Spleen (tissue), 7 donors: ENCODE measurements around the gene DUSP28.

Experiments used
- POLR2A ChIP-seq, 3 donors: fragments of 450-650 bp; IDR thresholded peaks; one replicate each; pipeline ENCODE4 v1.5.1; 2017; ENCODE audit warnings: antibody characterized with exemption in 3 of 3, mild to moderate bottlenecking in 1 of 3
- TF ChIP-seq, protein P1 (sequence below), 11 experiments: fragments of 200-600 bp in 7 of 11; fragments of 450-650 bp in 4 of 11; sonication (generic) in 4 of 11; IDR thresholded peaks in 8 of 11; conservative IDR thresholded peaks in 3 of 11; 1 replicate in 7 of 11; 2 replicates in 4 of 11; pipeline versions ENCODE4 v1.4.0 to v1.8.0; 2016 to 2021; ENCODE audit warnings: antibody characterized with exemption in 11 of 11, inconsistent platforms in 4 of 11, mild to moderate bottlenecking in 1 of 11
- donor health status: DM: no; HTN: no; CAD: no; lungs with moderate emphysema.
- donor health status: DM: no; HTN: no; CAD: no.
- donor health status: DM: no; HTN: no; CAD: no.

DNA sequence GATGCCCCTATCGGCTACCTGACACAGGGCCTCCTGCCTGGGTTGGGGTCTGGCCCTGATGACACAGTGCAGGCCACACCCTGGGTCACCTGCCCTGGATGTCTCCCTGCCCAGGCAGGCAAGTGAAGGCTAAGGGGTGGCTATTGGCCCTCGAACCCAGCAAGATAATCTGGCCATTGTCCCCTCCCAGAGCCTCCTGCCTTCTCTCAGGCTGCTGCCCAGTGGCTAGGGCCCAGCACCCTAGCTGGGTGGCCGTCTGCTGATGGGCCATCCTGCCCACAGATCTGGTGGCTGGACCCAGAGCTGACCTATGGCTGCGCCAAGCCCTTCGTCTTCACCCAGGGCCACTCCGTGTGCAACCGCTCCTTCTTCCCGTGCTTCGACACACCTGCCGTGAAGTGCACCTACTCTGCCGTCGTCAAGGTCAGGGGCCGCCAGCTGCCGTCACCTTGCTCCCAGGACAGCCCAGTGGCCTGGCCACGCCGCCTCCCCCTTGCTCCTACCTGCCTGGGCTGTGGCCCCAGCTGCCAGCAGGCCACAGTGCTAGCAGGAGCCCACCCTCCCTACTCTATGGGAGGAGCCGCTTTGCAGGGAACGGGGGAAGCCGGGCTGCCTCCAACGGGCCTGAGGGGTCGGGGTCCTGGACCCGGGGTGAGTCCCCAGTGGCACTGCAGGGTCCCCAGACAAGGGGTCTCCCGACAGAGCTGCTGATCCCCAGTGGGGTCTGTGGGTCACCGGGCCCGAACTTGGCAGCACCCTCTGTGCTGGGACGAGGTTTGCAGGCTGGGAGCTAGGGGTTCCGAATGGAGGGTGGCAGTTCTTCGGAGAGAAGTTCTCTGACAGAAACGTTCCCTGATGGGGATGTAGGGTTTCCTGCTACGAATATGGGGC lies 12.2 kb downstream of the DUSP28 start:
- TF ChIP-seq, protein P1, sequence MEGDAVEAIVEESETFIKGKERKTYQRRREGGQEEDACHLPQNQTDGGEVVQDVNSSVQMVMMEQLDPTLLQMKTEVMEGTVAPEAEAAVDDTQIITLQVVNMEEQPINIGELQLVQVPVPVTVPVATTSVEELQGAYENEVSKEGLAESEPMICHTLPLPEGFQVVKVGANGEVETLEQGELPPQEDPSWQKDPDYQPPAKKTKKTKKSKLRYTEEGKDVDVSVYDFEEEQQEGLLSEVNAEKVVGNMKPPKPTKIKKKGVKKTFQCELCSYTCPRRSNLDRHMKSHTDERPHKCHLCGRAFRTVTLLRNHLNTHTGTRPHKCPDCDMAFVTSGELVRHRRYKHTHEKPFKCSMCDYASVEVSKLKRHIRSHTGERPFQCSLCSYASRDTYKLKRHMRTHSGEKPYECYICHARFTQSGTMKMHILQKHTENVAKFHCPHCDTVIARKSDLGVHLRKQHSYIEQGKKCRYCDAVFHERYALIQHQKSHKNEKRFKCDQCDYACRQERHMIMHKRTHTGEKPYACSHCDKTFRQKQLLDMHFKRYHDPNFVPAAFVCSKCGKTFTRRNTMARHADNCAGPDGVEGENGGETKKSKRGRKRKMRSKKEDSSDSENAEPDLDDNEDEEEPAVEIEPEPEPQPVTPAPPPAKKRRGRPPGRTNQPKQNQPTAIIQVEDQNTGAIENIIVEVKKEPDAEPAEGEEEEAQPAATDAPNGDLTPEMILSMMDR (IDR thresholded peaks at IDR 0.05 in 8 of 11, conservative IDR thresholded peaks at IDR 0.05 in 3 of 11), result no peak
- no peak for TF ChIP-seq POLR2A (IDR thresholded peaks at IDR 0.05)
